PC-9 (cell line): Measurements from ENCODE around the gene PTPN22. TPM values are rescaled to one million over a fixed set of nuclear protein-coding genes. Genes with fewer than 3 reads are reported as not detected.

Experiments
- BruUV-seq: library from RNA; stranded (reverse); fragments of 400-500 nt; replicated peaks from 2 replicates; lab custom pipeline; 2021; lab: Mats Ljungman, UMichigan
- CTCF ChIA-PET: fragments of 300-600 bp; sonication (Branson Sonifier 250); formaldehyde crosslinking; loops from one replicate; lab custom pipeline; 2022; ENCODE audit warnings: antibody characterized with exemption; lab: Charles Lee
- POLR2A ChIA-PET: fragments of 300-600 bp; sonication (Branson Sonifier 250); formaldehyde crosslinking; loops from one replicate; lab custom pipeline; 2022; ENCODE audit warnings: antibody characterized with exemption; ENCODE audit not compliant: unreplicated experiment; lab: Charles Lee
- DNase-seq, 2 experiments: peaks; one replicate each; pipeline versions ENCODE4 v3.0.0 to v3.0.0-alpha.2; 2015 to 2022; ENCODE audit warnings: mixed read lengths in 1 of 2
- H2AFZ ChIP-seq: fragments of 200-600 bp; sonication (generic); 2 replicates; pipeline ENCODE4 v1.8.1; 2017; ENCODE audit warnings: antibody characterized with exemption
- H3F3A ChIP-seq: fragments of 200-600 bp; sonication (generic); 2 replicates; pipeline ENCODE4 v1.8.1; 2017; ENCODE audit warnings: antibody characterized with exemption, mild to moderate bottlenecking, low read depth; ENCODE audit not compliant: insufficient read depth
- H3K27ac ChIP-seq: fragments of 200-600 bp; sonication (generic); 2 replicates; pipeline ENCODE4 v1.6.1; 2016; ENCODE audit warnings: mixed run types
- H3K27me3 ChIP-seq: fragments of 200-600 bp; sonication (generic); 2 replicates; pipeline ENCODE4 v1.6.1; 2016; ENCODE audit warnings: low read depth, mixed run types; ENCODE audit not compliant: insufficient read depth
- H3K36me3 ChIP-seq: fragments of 200-600 bp; sonication (generic); 2 replicates; pipeline ENCODE4 v1.6.1; 2016; ENCODE audit warnings: low read depth, mixed run types
- H3K4me1 ChIP-seq: fragments of 200-600 bp; sonication (generic); replicated peaks from 2 replicates; pipeline ENCODE4 v1.6.1; 2016; ENCODE audit warnings: mixed run types; ENCODE audit not compliant: insufficient read depth
- H3K4me2 ChIP-seq: fragments of 200-600 bp; sonication (generic); 2 replicates; pipeline ENCODE4 v1.6.1; 2017; ENCODE audit warnings: mixed run types
- H3K4me3 ChIP-seq: fragments of 200-600 bp; sonication (generic); 2 replicates; pipeline ENCODE4 v1.6.1; 2016; ENCODE audit warnings: mixed run types
- H3K79me2 ChIP-seq: fragments of 200-600 bp; sonication (generic); 2 replicates; pipeline ENCODE4 v1.6.1; 2017; ENCODE audit warnings: low read depth, mixed run types
- H3K9me2 ChIP-seq: fragments of 200-600 bp; sonication (generic); 2 replicates; pipeline ENCODE4 v1.8.1; 2017; ENCODE audit warnings: mild to moderate bottlenecking; ENCODE audit not compliant: insufficient read depth
- H3K9me3 ChIP-seq: fragments of 200-600 bp; sonication (generic); 2 replicates; pipeline ENCODE4 v1.8.1; 2016; ENCODE audit warnings: low read depth; ENCODE audit not compliant: insufficient read depth
- H4K20me1 ChIP-seq: fragments of 200-600 bp; sonication (generic); 2 replicates; pipeline ENCODE4 v1.8.1; 2017; ENCODE audit not compliant: insufficient read depth
- EZH2 ChIP-seq: fragments of 200-600 bp; sonication (generic); IDR thresholded peaks from 2 replicates; pipeline ENCODE4 v1.8.0; 2017; ENCODE audit warnings: antibody characterized with exemption, low read depth
- intact Hi-C: fragments of 100-400 bp; cut with micrococcal nuclease; formaldehyde crosslinking; loops from one replicate; pipeline ENCODE4 v1.10.0; 2022; ENCODE audit not compliant: unreplicated experiment
- total RNA-seq: library from RNA; stranded (reverse); gene quantifications from 2 replicates; pipeline ENCODE4 v1.2.3, GENCODE V29; 2021
- TF ChIP-seq, protein P1 (sequence below): fragments of 200-600 bp; sonication (generic); conservative IDR thresholded peaks from 2 replicates; pipeline ENCODE4 v1.6.1; 2017; ENCODE audit warnings: mixed run types, antibody characterized with exemption, mild to moderate bottlenecking, moderate library complexity

Gene PTPN22
- total RNA-seq, 1 experiment from 2014 or later: 0.11 TPM

DNA sequence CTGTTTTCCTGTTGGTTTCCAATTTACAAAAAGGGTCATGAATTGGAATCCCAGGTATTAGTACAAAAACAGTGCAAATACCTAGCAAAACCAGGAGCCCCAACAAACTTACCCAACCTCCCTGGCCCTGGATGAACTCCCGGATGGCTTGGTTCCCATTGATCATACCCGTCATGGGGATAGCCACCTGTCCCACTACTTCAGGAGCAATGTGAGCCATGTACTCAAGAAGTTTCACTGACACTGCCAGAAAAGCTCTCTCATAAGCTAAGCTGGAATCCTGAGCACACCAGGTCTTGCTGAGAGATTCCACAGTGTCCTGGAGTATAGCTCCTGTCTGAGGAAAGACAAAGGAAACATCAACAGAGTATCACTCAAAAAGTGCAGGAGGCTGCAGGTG is 10.1 kb upstream of the PTPN22 start:
- Histone ChIP-seq H3K4me2 (no peak overlapping the region), H3K27ac (no peak overlapping the region), H3K9me3 (no peaks in the 10 kb centered on the region), H2AFZ (no peak overlapping the region), H3K79me2 (no peaks in the 10 kb centered on the region), H3K27me3 (no peaks in the 10 kb centered on the region), H3K36me3 (no peaks in the 10 kb centered on the region), H3K9me2 (no peaks in the 10 kb centered on the region), H4K20me1 (no peaks in the 10 kb centered on the region), H3K4me1 (no peaks in the 10 kb centered on the region), H3K4me3 (no peak overlapping the region), H3F3A (no peaks in the 10 kb centered on the region)
- no peak for TF ChIP-seq EZH2
- TF ChIP-seq, protein P1, sequence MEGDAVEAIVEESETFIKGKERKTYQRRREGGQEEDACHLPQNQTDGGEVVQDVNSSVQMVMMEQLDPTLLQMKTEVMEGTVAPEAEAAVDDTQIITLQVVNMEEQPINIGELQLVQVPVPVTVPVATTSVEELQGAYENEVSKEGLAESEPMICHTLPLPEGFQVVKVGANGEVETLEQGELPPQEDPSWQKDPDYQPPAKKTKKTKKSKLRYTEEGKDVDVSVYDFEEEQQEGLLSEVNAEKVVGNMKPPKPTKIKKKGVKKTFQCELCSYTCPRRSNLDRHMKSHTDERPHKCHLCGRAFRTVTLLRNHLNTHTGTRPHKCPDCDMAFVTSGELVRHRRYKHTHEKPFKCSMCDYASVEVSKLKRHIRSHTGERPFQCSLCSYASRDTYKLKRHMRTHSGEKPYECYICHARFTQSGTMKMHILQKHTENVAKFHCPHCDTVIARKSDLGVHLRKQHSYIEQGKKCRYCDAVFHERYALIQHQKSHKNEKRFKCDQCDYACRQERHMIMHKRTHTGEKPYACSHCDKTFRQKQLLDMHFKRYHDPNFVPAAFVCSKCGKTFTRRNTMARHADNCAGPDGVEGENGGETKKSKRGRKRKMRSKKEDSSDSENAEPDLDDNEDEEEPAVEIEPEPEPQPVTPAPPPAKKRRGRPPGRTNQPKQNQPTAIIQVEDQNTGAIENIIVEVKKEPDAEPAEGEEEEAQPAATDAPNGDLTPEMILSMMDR: no peak
- ChIA-PET POLR2A (no interaction called here), CTCF (no interaction called here)
- BruUV-seq: no TSS peak
- DNase-seq: no peak
- intact Hi-C loops: no loop called here

- no peaks in the 10 kb centered on the region for H3K9me2 ChIP-seq
- peaks cover 3% of the 10 kb centered on the region; the same call in 1 of the 2 replicates for H3F3A ChIP-seq
- no peak overlapping the region for H3K4me3 ChIP-seq
- H4K20me1 ChIP-seq: no peaks in the 10 kb centered on the region
- DNase-seq: no peak
- BruUV-seq: no TSS peak
- H3K36me3 ChIP-seq: no peaks in the 10 kb centered on the region
- H3K27me3 ChIP-seq: no peaks in the 10 kb centered on the region
- peaks cover 1% of the 10 kb centered on the region; the same call in 1 of the 2 replicates for H3K4me1 ChIP-seq
- ChIA-PET CTCF (no interaction called here), POLR2A (no interaction called here)
- intact Hi-C loops: no loop called here
- H3K9me3 ChIP-seq: no peaks in the 10 kb centered on the region
- H3K27ac ChIP-seq: no peak overlapping the region
- no peaks in the 10 kb centered on the region for H3K79me2 ChIP-seq
- no peak overlapping the region for H3K4me2 ChIP-seq
- H2AFZ ChIP-seq: no peak overlapping the region
- TF ChIP-seq, protein P1: no peak
- TF ChIP-seq EZH2: no peak
Measured at GRCh38 chr1:113879739-113880038, 8.2 kb upstream of the PTPN22 start.

DNA sequence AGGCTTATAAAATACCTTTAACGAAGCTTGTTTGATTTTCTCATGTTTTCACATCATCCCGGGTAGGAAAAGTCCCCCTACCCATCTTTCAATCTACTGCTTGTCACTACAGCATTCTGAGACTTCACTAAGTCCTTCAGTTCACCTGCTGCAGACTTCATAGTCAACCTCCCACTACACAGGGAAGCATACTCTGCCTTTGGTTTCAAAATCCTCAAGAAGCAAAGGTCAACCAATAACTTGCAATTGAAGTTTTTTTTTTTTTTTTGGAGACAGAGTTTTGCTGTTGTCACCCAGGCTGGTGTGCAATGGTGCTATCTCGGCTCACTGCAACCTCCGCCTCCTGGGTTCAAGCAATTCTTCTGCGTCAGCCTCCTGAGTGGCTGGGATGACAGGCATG is 4.7 kb upstream of the PTPN22 start:
- no peak for DNase-seq
- intact Hi-C loops: no loop called here
- H3K36me3 ChIP-seq: no peaks in the 10 kb centered on the region
- H3K27ac ChIP-seq: no peak overlapping the region
- ChIA-PET POLR2A (no interaction called here), CTCF (no interaction called here)
- H3F3A ChIP-seq: peaks cover 13% of the 10 kb centered on the region
- no peak overlapping the region for H3K4me2 ChIP-seq
- H3K27me3 ChIP-seq: no peaks in the 10 kb centered on the region
- no peak overlapping the region for H2AFZ ChIP-seq
- H3K9me2 ChIP-seq: no peaks in the 10 kb centered on the region
- BruUV-seq: no TSS peak
- no peaks in the 10 kb centered on the region for H4K20me1 ChIP-seq
- H3K4me1 ChIP-seq: peaks cover 26% of the 10 kb centered on the region; the same call in 1 of the 2 replicates
- H3K4me3 ChIP-seq: no peak overlapping the region
- H3K9me3 ChIP-seq: peaks cover 3% of the 10 kb centered on the region; the same call in 1 of the 2 replicates
- H3K79me2 ChIP-seq: no peaks in the 10 kb centered on the region
- TF ChIP-seq, protein P1: no peak
- TF ChIP-seq EZH2: no peak
